HG03469 (cell line): Measurements from ENCODE around the gene LSMEM2.

Source experiments
- ATAC-seq: cut with Tn5 transposase; IDR thresholded peaks from one replicate; pipeline ENCODE4 v1.9.1; 2021; ENCODE audit warnings: mild to moderate bottlenecking, moderate library complexity, moderate number of reproducible peaks; ENCODE audit not compliant: unreplicated experiment

LSMEM2 gene

DNA sequence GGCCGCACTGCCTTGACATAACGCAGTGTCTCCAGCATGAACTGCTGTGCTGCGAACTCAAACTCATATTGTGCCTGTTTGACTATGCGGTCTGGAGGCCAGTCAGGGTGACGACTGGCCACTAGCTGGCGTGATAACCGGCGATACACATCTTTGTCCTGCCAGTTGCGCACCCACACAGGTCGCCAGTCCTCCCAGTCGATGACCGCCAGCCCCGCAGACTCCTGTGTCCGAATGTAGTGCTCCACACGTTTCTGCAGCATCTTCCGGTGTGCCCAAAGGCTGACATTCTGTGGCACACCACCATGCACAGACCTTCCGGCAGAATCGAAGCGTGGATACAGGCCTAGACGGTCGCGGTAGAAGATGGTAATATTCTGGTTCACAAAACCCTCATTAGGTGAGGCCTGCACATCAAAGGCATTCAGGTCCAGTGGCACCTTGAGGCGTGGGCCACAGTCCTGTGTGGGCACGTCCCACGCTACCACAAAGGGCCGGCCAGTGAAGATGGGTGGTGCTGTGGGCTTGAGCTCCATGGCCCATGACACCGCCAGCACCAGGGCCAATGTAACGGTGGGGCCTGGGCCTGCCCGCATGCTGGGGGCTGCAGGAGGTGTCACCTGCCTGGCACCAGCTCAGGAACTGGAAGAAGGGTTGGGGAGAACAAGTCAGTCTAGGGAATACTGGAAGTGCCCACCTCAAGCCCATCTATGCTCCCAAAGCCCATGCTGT lies 41.2 kb downstream of the LSMEM2 start:
- no peak for ATAC-seq

- ATAC-seq, result peak; percentile 23
Measured at GRCh38 chr3:50320853-50321335, 42.0 kb downstream of the LSMEM2 start.

- ATAC-seq, result peak; percentile 41
Measured at GRCh38 chr3:50321336-50322114, 42.6 kb downstream of the LSMEM2 start.

GRCh38 chr3:50322115-50322385 lies 43.2 kb downstream of the LSMEM2 start:
- no peak for ATAC-seq

DNA sequence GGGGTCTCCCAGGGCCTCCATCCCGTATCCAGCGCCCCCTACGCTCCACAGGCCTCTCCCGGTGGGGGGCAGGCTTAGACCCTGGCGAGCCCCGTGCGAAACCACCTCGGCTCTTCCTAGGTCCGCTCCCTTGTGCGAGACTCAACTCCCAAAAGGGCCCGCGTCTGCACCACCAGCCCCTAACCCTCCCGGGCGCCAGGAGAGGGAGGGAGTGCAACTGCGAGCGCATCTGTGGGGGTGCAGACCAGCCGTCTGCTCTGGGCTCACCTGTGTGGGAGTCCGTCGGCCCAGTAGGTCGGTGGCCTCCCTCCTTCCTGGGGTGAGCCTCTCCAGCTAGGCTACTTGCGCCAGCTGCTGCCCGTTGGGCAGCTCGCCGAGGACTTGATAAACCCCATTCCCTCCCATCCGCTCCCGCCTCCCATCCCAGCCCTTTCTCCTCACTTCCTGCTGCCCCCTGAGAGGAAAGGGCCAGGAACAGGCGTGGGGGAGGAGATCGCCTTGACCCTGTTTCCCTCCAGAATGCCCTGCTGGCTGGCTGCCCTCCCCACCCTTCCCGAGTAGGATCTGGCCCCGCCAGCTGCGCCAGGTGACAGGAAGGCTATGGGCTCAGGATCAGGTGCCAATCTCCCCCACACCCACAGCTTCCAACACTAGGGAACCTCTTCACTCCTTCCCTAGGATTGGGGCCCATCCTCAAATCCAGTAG lies 43.7 kb downstream of the LSMEM2 start, which contains the start of gene HYAL2:
TSS of gene HYAL2 (minus strand) at position 360 of the 706 bp plus-strand sequence. CDS start 2,256 bp downstream, outside the sequence.
- no peak for ATAC-seq

DNA sequence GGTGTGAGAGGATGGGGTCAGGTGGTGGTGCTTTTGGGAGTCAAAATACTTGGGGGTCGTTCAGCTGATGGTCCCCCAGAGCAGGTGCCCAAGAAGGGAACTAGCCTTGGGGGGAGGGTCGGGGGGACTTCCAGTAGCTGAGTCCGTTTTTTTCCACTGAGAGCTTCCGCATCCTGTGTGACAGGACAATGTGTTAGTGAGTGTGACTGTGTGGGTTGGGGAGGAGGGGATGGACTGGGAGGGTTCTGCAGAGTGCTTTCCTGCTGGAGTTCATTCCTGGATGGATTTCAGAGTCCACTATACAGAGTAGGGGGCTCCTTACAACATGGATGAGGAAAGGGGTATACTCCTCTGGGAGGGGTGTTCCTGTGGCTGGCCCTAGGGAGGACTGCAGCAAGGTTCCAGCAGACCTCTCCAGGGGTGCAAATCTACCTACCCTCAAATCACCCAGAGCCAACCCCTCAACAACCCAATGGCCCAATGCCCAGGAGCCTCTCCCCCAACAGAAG lies 44.3 kb downstream of the LSMEM2 start:
- ATAC-seq, result no peak

DNA sequence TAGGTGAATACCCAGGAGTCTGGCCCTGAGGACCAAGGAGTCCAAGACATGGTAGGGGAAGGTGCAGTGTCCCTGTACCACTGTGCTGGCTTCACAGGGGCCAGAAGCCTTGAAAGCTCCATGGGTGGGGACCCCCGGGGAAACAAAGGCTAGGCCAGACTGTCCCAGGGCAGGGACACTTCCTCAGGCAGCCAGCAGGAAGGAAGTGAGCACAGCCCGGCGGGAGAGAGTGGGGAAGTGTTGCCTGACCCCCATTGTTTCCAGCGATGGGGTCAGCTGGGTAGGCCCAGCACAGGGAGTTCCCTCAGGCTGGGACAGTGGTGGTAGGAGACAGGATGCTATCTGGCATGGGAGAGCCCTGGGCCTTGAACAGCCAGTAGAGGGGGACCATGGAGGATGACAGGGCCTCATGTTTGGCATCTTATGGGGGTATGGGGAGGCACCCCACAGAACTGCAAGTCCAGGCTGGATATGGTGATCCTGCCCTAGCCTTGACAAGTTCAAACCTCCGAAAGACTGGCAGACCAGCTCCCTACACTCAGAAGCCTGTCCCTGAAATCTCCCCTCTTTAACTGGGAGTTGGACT lies 44.8 kb downstream of the LSMEM2 start:
- no peak for ATAC-seq

GRCh38 chr3:50324351-50325112 lies 45.6 kb downstream of the LSMEM2 start:
- ATAC-seq, result no peak

DNA sequence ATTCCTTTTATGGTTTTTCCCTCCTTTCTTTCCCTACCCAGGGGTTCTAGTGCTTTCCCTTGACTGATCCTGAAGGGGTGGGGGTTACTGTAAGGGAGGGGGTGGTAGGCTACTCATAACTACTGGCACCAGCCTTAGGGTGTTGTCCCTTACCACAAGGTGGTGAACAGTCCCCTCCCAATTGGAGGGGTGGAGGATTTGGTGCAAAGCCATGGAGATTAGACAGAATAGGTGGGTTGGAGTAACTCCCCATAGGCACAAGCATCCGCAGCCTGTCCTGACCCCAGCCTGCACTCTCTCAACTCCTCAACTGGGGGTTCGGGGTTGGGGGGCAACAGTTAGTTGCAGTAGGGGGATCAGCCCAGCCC lies 46.2 kb downstream of the LSMEM2 start:
- no peak for ATAC-seq

DNA sequence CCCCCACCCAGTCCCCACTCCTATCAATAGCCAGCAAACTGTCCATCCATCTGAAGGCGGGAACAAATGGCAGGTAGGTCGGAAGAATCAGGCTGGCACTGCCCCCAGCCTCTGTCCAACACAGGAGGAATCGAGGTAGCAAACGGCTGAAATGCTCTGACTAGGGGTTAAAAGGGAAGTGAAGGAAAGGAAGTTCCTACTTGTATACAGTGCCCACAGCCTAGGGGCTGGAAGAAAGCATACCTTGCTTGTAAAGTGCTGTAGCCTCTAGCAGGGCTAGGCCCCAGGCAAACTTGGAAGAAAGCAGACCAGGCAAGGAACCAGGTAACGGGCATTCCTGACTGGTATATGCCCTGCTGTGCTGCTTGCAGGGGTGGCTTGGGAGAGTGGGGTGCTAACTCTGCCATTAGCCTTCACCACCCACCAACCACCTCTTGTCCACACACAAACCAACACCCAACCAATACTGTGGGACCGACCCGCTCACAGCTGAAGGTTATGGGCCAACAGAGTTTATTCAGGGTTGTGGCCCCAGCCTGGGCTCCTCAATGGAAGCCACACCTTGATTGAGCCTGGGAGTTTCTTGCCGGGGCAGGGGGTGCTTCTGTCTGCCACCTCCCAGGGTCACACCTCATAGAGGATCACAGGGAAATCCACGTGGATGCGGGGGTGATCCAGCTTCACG lies 46.8 kb downstream of the LSMEM2 start:
- ATAC-seq, result no peak

DNA sequence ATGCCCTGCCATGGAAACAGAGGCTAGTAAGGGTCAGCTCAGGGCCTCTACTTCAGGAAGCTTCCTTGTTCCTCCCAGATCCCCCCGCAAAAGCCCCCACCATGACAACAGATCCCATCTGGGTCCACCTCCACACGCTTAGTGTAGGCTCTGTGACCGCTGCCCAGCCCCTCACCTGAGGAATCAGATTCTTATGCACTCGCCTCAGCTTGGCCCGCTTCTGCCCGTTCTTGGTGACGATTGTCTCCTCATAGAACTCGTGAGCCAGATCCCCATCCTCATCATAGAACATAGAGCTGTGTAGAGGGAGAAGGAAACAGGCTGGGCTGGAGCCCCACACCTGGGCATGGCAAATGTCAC lies 47.3 kb downstream of the LSMEM2 start:
- ATAC-seq, result no peak

GRCh38 chr3:50327129-50327528 lies 48.2 kb downstream of the LSMEM2 start:
- ATAC-seq, result no peak

- peak; percentile 52 for ATAC-seq
Measured at GRCh38 chr3:50327943-50328691, 49.2 kb downstream of the LSMEM2 start, which contains the start of gene TUSC2. Gene TUSC2, minus strand, starts transcription at chr3:50328223. Its CDS starts 124 bp downstream, at chr3:50328099.

- no peak for ATAC-seq
Measured at GRCh38 chr3:50330330-50330729, 51.4 kb downstream of the LSMEM2 start.

GRCh38 chr3:50331364-50331907 lies 52.5 kb downstream of the LSMEM2 start:
- no peak for ATAC-seq

- ATAC-seq, result no peak
Measured at GRCh38 chr3:50333744-50334328, 54.9 kb downstream of the LSMEM2 start.

DNA sequence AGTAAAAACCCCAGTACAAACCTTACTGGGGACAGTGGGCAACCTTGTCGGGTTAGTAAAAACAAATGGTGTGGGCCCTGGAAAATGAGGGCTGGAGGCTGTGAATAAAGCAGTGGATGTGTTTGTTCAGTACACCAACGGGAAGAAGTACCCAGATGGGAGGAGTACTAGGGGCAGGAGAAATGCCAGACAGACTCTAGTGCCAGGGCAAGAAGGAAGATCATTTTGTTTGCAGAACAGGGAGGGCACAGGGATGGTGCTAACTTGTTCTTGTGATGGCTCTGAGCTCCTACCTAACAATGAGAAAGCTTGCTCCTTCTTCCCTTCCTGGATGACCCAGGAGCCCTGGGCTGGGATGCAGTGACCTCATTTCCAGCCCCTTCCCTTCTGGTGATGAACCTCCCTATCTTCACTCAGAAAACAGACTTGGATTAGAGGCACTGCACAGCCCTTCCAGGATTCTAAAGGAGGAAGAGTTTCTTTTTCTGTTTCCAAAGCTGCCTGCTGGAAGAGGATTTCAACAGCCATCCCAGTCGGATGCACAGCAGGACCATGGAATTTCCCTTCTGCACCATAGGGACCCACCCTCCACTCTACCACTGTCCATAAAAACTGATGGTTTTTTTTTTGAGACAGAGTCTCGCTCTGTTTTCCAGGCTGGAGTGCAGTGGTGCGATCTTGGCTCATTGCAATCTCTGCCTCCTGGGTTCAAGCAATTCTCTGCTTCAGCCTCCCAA lies 55.6 kb downstream of the LSMEM2 start:
- no peak for ATAC-seq
